GM23248 (cell line): ENCODE data around the gene HNRNPA2B1. TPM values are rescaled to one million over a fixed set of nuclear protein-coding genes. Genes with fewer than 3 reads are reported as not detected.

ENCODE experiments used
- DNase-seq: peaks from one replicate; pipeline ENCODE4 v3.0.0-alpha.2; 2015
- H2AFZ ChIP-seq: fragments of 200-600 bp; sonication (generic); 2 replicates; pipeline ENCODE4 v1.6.1; 2016; ENCODE audit warnings: antibody characterized with exemption
- H3F3A ChIP-seq: fragments of 200-600 bp; sonication (generic); 2 replicates; pipeline ENCODE4 v1.6.1; 2016; ENCODE audit warnings: mild to moderate bottlenecking, antibody characterized with exemption, mixed run types; ENCODE audit not compliant: insufficient read depth
- H3K27ac ChIP-seq: fragments of 200-600 bp; sonication (generic); 2 replicates; pipeline ENCODE4 v1.5.1; 2016; ENCODE audit warnings: mild to moderate bottlenecking
- H3K27me3 ChIP-seq: fragments of 200-600 bp; sonication (generic); replicated peaks from 2 replicates; pipeline ENCODE4 v1.6.1; 2016; ENCODE audit warnings: mild to moderate bottlenecking; ENCODE audit not compliant: insufficient read depth
- H3K36me3 ChIP-seq: fragments of 200-600 bp; sonication (generic); 2 replicates; pipeline ENCODE4 v1.6.1; 2016; ENCODE audit warnings: low read depth, mild to moderate bottlenecking
- H3K4me1 ChIP-seq: fragments of 200-600 bp; sonication (generic); 2 replicates; pipeline ENCODE4 v1.6.1; 2016; ENCODE audit warnings: mild to moderate bottlenecking; ENCODE audit not compliant: insufficient read depth
- H3K4me2 ChIP-seq: fragments of 200-600 bp; sonication (generic); one replicate; pipeline ENCODE4 v1.6.1; 2016; ENCODE audit warnings: mild to moderate bottlenecking; ENCODE audit not compliant: unreplicated experiment
- H3K4me3 ChIP-seq: fragments of 200-600 bp; sonication (generic); 2 replicates; pipeline ENCODE4 v1.5.1; 2016; ENCODE audit warnings: mild to moderate bottlenecking
- H3K79me2 ChIP-seq: fragments of 200-600 bp; sonication (generic); 2 replicates; pipeline ENCODE4 v1.6.1; 2016; ENCODE audit warnings: mild to moderate bottlenecking; ENCODE audit not compliant: insufficient read depth
- H3K9ac ChIP-seq: fragments of 200-600 bp; sonication (generic); 2 replicates; pipeline ENCODE4 v1.6.1; 2016; ENCODE audit warnings: mild to moderate bottlenecking
- H3K9me2 ChIP-seq: fragments of 200-600 bp; sonication (generic); 2 replicates; pipeline ENCODE4 v1.6.1; 2016; ENCODE audit warnings: mixed run types, mild to moderate bottlenecking, moderate library complexity; ENCODE audit not compliant: insufficient read depth
- H3K9me3 ChIP-seq: fragments of 200-600 bp; sonication (generic); one replicate; pipeline ENCODE4 v1.6.1; 2017; ENCODE audit warnings: low read depth
- H4K20me1 ChIP-seq: fragments of 200-600 bp; sonication (generic); 2 replicates; pipeline ENCODE4 v1.6.0; 2016; ENCODE audit not compliant: insufficient read depth
- EZH2 ChIP-seq: fragments of 200-600 bp; sonication (generic); IDR thresholded peaks from 2 replicates; pipeline ENCODE4 v1.6.1; 2018; ENCODE audit warnings: antibody characterized with exemption, mild to moderate bottlenecking; ENCODE audit not compliant: insufficient read depth, poor library complexity, severe bottlenecking
- EZH2phosphoT487 ChIP-seq: fragments of 200-600 bp; sonication (generic); IDR thresholded peaks from 2 replicates; pipeline ENCODE4 v1.6.1; 2018; ENCODE audit warnings: antibody characterized with exemption, moderate library complexity, mild to moderate bottlenecking, low read depth; ENCODE audit not compliant: insufficient read depth
- WGBS, 2 experiments: methylation state at CpG; one replicate each; pipeline ENCODE4 v1.1.6; 2015 to 2017; ENCODE audit warnings: low lambda C conversion rate in 2 of 2, low coverage in 1 of 2; ENCODE audit errors: missing lambda C conversion rate in 2 of 2; 5-methylcytosine and 5-hydroxymethylcytosine counted together
- in situ Hi-C: fragments of 300-500 bp; cut with MboI; formaldehyde crosslinking; loops from 2 replicates; pipeline ENCODE4 v1.15.0; 2020
- polyA plus RNA-seq: library from polyadenylated mRNA; unstranded; fragments of >200 nt; fragmentation: Nextera tagmentation; extraction: Ambion mirVana; gene quantifications from 2 replicates; pipeline ENCODE4 v1.2.1, GENCODE V29; 2016
- total RNA-seq: library from RNA; depleted of rRNA; stranded (reverse); fragments of >200 nt; shearing (Covaris generic); gene quantifications from 2 replicates; pipeline ENCODE4 v1.2.3, GENCODE V29; 2014

HNRNPA2B1 gene
- total and polyA plus RNA-seq, 2 experiments from 2014 or later: 134 to 529 TPM

DNA sequence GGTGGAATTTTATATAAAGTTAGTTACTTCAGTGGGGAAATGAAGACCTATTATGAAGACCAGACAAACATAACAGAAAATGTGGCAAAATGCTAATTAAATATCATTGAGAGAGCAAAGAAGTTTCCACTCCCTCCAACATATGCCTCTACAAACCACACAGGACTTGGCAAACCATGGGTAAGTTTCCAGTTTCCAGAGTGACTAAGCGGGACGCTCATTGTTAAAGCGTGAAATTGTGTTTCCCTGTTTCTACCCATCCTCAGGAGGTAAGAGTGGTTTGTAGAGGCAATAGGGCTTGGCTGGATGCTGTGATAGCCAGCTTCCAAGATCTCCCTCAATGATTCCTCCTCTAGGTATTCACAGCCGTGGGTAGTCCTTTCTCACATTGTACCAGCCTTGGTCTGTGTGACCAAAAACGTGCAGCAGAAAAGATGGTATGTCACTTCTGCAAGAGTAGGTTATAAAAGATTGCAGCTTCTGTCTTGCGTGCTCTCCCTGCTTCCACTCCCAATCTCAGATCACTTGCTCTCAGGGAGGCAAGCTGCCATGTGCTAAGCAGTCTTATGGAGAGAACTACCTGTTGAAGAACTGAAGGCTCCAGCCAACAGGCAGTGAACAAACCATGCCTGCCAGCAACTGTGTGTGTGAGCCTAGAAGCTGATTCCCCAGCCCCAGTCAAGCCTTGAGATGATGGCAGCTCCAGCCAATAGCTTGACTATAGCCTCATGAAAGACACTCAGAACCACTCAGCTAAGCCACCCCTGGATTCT, 36.7 kb upstream of the HNRNPA2B1 start:
- no peaks in the 10 kb centered on the region for H3K9me3 ChIP-seq
- no peaks in the 10 kb centered on the region for H3K9me2 ChIP-seq
- no peaks in the 10 kb centered on the region for H3K4me1 ChIP-seq
- in situ Hi-C loops: no loop called here
- no peaks in the 10 kb centered on the region for H3K36me3 ChIP-seq
- H3K79me2 ChIP-seq: no peaks in the 10 kb centered on the region
- TF ChIP-seq EZH2phosphoT487 (no peak), EZH2 (no peak)
- peak; percentile 11 for DNase-seq
- WGBS, 2 experiments: 56 to 57% methylated on average over 6 of the region's 6 CpGs
- no peak overlapping the region for H3K27ac ChIP-seq
- no peaks in the 10 kb centered on the region for H3F3A ChIP-seq
- no peaks in the 10 kb centered on the region for H4K20me1 ChIP-seq
- H3K27me3 ChIP-seq: no peaks in the 10 kb centered on the region
- no peak overlapping the region for H3K4me2 ChIP-seq
- H3K4me3 ChIP-seq: no peak overlapping the region
- H3K9ac ChIP-seq: no peak overlapping the region
- no peak overlapping the region for H2AFZ ChIP-seq

- TF ChIP-seq EZH2phosphoT487 (no peak), EZH2 (no peak)
- 60 to 64% methylated on average over 5 of the region's 5 CpGs for WGBS, 2 experiments
- in situ Hi-C loops: no loop called here
Observed at GRCh38 chr7:26233902-26234511, 33.5 kb upstream of the HNRNPA2B1 start.

DNA sequence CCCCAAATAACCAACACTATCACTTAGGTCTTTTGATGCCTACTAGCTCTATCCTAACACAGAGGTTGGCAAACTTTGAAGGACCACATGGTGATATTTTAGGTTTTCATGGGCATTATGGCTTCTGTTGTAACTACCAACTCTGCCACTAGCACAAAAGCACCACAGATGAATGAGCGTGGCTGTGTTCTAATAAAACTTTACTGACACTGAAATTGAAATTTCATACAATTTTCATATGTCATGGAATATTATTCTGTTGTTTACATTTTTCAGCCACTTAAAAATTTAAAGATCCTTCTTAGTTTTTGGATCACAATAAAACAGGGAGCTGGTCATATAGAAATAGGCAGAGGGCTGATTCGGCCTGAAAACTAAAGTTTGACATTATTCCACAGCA, 27.4 kb upstream of the HNRNPA2B1 start:
- H3K27ac ChIP-seq: no peak overlapping the region
- in situ Hi-C loops: no loop called here
- H3F3A ChIP-seq: no peaks in the 10 kb centered on the region
- no peak for DNase-seq
- H3K4me3 ChIP-seq: no peak overlapping the region
- H3K9ac ChIP-seq: no peak overlapping the region
- no peaks in the 10 kb centered on the region for H3K36me3 ChIP-seq
- H3K9me3 ChIP-seq: no peaks in the 10 kb centered on the region
- WGBS, 2 experiments: 37 to 39% methylated on average over 2 of the region's 2 CpGs
- no peak overlapping the region for H2AFZ ChIP-seq
- H3K79me2 ChIP-seq: no peaks in the 10 kb centered on the region
- no peaks in the 10 kb centered on the region for H4K20me1 ChIP-seq
- no peaks in the 10 kb centered on the region for H3K9me2 ChIP-seq
- H3K27me3 ChIP-seq: no peaks in the 10 kb centered on the region; the same call in 1 of the 2 replicates
- TF ChIP-seq EZH2 (no peak), EZH2phosphoT487 (no peak)
- H3K4me2 ChIP-seq: no peak overlapping the region
- H3K4me1 ChIP-seq: no peaks in the 10 kb centered on the region

More at GRCh38 chr7:26233902-26234511, 33.5 kb upstream of the HNRNPA2B1 start:
- H3K79me2 ChIP-seq: no peaks in the 10 kb centered on the region
- no peak for DNase-seq
- H2AFZ ChIP-seq: no peak overlapping the region
- H3K4me3 ChIP-seq: no peak overlapping the region
- H3F3A ChIP-seq: no peaks in the 10 kb centered on the region
- no peaks in the 10 kb centered on the region for H3K36me3 ChIP-seq
- H3K9ac ChIP-seq: no peak overlapping the region
- no peak overlapping the region for H3K4me2 ChIP-seq
- H3K9me3 ChIP-seq: no peaks in the 10 kb centered on the region
- H3K27me3 ChIP-seq: no peaks in the 10 kb centered on the region
- no peaks in the 10 kb centered on the region for H3K4me1 ChIP-seq
- H3K9me2 ChIP-seq: no peaks in the 10 kb centered on the region
- no peaks in the 10 kb centered on the region for H4K20me1 ChIP-seq
- H3K27ac ChIP-seq: no peak overlapping the region

- H3K4me2 ChIP-seq: no peak overlapping the region
- DNase-seq: no peak
- H3K4me3 ChIP-seq: no peak overlapping the region
- H4K20me1 ChIP-seq: no peaks in the 10 kb centered on the region
- H3K27me3 ChIP-seq: no peaks in the 10 kb centered on the region; the same call in 1 of the 2 replicates
- no peak for TF ChIP-seq EZH2
- in situ Hi-C loops: no loop called here
- H3K27ac ChIP-seq: no peak overlapping the region
- H2AFZ ChIP-seq: no peak overlapping the region
- no peaks in the 10 kb centered on the region for H3K9me3 ChIP-seq
- H3K79me2 ChIP-seq: no peaks in the 10 kb centered on the region
- 54 to 64% methylated on average over 5 of the region's 5 CpGs for WGBS, 2 experiments
- H3K36me3 ChIP-seq: no peaks in the 10 kb centered on the region
- H3F3A ChIP-seq: no peaks in the 10 kb centered on the region
- H3K9ac ChIP-seq: no peak overlapping the region
- H3K9me2 ChIP-seq: no peaks in the 10 kb centered on the region
- no peaks in the 10 kb centered on the region for H3K4me1 ChIP-seq
Observed at GRCh38 chr7:26224359-26224758, 23.8 kb upstream of the HNRNPA2B1 start.
